Measurements from ENCODE around the gene MORN4.
"Not testable (repeated sequence)": the region's sequence is repeated elsewhere in the genome, so short reads cannot be mapped to it uniquely, and the experiment has no call there.

MORN4 gene

DNA sequence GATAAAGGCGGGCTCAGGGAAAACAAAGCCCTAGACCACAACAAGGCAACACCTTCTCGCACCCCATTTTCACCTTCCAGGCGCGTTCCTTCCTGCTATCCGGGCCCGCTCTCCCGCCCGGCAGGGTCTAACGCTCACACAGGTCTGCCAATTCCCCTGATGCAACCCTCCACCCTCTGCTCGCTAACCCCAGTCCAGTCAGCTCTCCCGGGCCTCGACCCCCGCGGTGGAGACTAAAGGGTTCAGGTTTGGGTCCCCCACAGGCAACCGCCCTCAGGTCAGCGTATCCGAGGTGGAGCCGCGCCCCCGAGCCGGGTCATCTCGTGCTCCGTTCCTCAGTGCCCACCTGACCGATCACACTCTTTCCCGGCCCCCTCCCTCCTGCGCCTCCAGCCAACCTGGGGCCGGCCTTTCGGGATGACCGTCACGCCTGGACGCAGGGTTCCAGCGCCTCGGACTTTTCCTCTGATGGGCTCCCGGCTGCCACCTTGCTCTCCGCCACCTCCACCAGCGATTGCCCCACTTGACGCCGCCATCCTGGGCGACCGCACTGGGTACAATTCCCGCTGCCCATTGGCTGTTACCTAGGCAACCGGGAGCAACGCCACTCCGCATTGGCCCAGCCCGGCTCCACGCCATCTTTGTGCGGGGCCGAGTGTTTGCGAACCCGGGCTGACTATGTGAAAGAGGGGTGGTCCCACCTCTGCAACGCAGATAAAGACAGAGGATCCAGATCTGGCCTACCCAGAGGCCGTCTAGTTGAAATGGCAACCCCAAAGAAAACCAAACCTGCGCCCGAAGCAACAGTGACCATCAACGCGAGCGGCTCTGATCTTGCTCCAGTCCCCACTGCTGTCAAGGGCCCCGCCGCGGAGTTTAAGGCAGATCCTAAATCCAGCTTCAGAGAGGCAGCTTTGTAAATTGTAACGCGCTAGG is at the start of gene MORN4:
TSS of gene MORN4 (minus strand) at position 552 of the 936 bp plus-strand sequence. CDS start 13,847 bp downstream, outside the sequence.
- DNase-seq (ENCODE audit: low read depth): peak; percentile 79

DNA sequence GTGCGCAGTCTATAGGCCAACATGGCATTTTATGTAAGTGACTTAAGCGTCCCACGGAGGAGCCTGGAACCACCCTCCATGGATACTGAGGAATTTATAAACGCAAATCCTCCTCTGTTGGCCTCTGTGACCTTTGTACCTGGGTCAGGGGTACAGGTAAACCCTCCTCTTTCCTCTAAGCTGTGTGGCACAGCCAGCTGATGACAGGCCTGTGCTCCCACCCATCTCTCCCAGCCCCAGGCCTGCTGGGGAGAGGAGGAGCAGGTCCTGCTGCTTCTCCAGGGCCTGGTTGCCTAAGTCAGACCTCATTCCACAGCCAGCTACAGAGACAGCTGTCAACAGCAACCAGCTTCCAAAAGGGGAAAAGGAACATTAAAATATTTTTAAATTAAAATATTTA is 48.7 kb upstream of the MORN4 start:
- DNase-seq (ENCODE audit: low read depth): no peak

- no peak for DNase-seq (ENCODE audit: low read depth)
Measured at GRCh38 chr10:97679594-97679993, 46.3 kb upstream of the MORN4 start.

DNA sequence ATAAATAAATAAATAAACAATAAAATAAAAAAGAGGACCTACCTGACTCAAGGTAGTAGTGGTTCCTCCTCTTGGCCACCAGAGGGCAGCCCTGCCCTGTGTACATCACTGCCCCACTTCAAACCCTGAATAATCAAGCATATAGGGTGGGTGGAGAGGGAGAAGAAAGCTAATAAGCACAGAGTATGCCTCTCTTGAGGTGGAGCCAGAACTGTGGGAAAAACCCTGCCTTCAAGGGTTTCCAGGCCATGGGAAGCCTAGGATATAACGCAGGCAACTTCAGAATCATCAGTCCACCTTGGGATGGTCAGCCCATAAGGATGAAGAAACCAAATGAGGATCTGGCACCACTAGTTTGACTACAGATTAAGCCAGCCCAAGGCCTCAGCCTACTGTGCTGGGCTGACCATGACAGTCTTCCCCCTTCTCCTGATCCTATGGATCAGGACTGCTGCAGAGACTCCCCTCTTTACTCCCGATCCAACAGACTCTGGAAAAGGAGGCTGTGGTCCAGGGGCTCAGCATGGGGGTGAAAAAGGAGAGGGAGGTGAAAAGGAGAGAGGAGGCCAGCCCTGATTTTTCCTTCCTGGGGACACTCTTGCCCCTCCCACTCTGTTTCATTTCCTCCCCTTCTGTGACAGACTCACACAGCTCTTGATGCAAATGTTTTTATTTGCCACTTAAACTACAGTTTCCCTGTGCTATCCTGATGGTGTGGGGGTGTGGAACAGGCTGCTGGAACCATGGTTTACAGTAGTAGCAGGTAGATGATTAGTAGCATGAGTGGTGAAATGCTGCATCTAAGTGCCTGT is 43.7 kb upstream of the MORN4 start:
- DNase-seq (ENCODE audit: low read depth): no peak

DNA sequence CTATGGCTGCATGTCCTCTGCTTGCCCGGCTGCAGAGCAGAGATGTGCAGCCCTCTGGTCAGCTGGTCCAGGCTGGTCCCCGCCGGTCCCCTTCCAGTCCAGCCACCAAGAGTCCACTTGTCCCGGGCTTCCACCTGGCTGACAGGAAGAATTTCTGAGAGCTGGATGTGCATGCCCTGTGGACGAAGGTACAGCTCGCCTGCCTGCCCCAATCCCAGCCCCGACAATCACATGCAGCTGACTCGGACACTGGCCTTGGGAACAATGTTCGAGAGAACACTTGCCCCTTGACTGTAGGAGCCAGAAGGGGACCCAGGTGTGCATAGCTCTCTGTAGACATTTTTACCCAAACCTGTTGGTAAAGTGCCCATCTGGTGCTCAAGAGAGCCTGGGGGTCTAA is 41.9 kb upstream of the MORN4 start:
- DNase-seq (ENCODE audit: low read depth): no peak

GRCh38 chr10:97673736-97674525 is 40.6 kb upstream of the MORN4 start:
- no peak for DNase-seq (ENCODE audit: low read depth)

GRCh38 chr10:97669571-97669970 is 36.3 kb upstream of the MORN4 start:
- no peak for DNase-seq (ENCODE audit: low read depth)

- no peak for DNase-seq (ENCODE audit: low read depth)
Measured at GRCh38 chr10:97667463-97667862, 34.2 kb upstream of the MORN4 start.

DNA sequence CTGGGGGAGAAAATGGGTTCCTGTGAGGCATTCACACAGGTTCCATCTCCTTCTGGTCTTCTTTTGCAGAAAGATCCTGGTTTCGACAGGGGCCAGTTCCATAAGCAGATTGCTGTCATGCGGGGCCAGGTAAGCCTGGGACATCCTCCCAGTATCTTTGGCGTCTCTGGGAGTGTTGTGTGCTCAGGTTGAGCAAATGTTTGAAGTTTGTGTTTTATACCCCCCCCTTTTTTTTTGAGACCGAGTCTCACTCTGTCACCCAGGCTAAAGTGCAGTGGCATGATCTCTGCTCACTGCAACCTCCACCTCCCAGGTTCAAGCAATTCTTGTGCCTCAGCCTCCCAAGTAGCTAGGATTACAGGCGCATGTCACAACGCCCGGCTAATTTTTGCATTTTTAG is 33.7 kb upstream of the MORN4 start:
- DNase-seq (ENCODE audit: low read depth): no peak

- no peak for DNase-seq (ENCODE audit: low read depth)
Measured at GRCh38 chr10:97664282-97664850, 31.1 kb upstream of the MORN4 start.

GRCh38 chr10:97659589-97659988 is 26.3 kb upstream of the MORN4 start:
- DNase-seq (ENCODE audit: low read depth): no peak

- no peak for DNase-seq (ENCODE audit: low read depth)
Measured at GRCh38 chr10:97656777-97657176, 23.5 kb upstream of the MORN4 start.

DNA sequence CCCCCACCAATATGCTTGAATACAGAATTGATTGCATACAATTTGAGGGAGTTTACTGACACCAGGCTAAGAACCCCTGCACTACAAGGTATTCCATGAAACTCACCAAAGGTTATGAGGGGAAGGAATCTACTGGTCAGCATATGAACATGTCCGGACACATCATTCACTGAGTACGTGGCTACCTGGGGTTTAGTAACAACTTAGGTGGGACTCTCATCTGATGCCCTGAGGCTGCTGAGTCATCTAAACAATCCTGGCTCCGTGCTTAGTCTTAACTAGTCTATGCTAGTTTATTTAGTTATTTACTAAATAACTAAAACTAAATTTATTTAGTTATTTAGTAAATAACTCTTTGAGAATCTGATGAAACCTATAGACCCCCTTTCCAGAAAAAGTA is 18.5 kb upstream of the MORN4 start:
- no peak for DNase-seq (ENCODE audit: low read depth)

- no peak for DNase-seq (ENCODE audit: low read depth)
Measured at GRCh38 chr10:97650726-97651125, 17.4 kb upstream of the MORN4 start.

DNA sequence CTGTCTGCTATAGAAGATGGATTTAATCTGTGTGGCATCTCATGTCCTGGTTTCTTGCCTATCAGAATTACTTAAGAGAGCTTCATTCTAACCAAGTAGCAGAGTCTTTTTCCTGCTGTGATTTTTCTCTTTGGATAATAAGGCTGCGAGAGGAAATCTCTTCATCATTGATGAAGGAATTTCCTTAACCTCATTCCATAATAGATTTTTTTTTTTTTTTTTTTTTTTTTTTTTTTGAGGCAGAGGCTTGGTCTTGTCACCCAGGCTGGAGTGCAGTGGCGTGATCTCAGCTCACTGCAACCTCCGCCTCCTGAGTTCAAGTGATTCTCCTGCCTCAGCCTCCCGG is 16.1 kb upstream of the MORN4 start:
- not testable (repeated sequence) for DNase-seq (ENCODE audit: low read depth)

DNA sequence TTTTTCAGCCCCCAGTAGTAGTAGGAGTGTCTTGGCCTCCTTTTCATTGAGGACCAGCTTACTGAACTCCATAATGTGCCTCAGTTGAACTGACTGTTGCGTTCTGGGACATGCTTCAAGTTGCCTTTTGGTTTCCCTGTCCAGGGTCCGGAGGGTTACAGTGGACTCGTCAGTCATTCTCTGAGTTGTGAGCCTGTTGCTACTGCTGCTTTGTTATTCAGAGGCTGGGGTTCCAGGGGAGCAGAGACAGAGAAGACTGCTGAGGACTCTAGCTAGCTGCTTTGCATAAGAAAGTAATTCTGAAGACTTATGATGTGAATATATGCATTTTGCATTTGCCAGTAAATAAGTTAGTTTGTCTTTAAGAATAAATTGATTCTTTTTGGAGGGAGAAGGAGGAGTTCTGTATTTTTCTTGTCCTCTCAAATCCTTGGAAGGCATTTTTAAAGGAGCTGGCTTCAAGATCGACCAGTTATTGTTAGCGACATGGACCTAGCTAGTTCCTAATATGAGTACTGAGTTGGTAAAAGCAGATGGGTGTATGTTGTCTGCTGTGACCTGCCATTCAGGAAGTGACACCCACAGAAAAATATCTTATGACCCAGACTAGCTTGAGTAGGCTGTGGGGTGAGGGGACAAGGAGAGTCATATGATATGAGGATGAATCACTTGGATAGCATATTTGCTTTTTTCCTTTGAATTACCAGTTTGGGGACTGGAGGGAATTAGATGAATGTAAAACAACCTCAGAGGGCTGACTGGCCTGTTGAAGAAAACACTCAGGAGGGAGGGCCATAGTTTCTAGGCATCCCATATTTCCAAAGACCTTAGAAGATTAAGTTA is 15.5 kb upstream of the MORN4 start:
- DNase-seq (ENCODE audit: low read depth): no peak

DNA sequence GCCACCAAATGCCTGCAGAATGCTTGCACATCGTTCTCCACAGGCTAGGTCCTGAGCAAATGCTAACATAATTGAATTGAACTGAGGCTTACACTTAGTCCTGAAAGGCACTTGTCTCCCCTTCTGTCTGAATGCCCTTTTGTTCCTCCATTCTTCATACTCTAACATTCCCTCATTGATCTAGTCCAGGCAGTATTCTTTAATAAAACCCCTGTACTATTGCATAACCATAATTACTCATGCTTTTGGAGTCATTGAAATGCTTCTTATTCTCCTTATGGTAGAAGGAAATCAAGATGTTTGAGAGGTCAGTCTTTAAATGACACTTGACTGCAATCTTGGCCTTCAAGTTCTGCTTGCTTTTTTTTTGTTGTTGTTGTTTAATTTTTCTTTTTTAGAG is 14.3 kb upstream of the MORN4 start:
- no peak for DNase-seq (ENCODE audit: low read depth)

DNA sequence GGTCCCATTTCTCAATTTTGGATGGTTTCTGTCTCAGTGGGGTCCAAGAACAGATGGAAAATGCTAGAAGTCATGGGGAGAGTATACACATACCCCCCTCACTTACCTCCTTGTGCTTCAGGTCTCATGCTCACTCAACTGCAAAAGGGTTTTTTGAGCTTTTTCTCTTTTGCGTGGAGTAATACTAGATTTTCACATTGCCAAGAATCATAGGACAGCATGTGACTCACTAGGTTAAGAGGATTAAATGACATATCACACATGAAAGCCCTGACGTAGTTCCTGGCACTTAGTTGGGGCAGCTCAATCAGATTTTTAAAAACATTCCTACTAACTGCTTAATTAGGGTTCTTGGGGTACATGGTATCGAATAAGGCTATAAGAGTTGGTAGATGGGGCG is 11.6 kb upstream of the MORN4 start:
- DNase-seq (ENCODE audit: low read depth): no peak

GRCh38 chr10:97643441-97643985 is 10.2 kb upstream of the MORN4 start:
- no peak for DNase-seq (ENCODE audit: low read depth)

GRCh38 chr10:97642471-97643159 is 9.3 kb upstream of the MORN4 start:
- DNase-seq (ENCODE audit: low read depth): not testable (repeated sequence)

Data from stimulated activated CD8-positive, alpha-beta memory T cell treated with anti-CD3 and anti-CD28 coated beads, Interleukin-15, amount 100 ng/mL, for 1 hour (primary cell).